ENCODE measurements around the gene B4GALT3. TPM values are rescaled to one million over a fixed set of nuclear protein-coding genes. Genes with fewer than 3 reads are reported as not detected.

Gene B4GALT3
- total RNA-seq, 4 donors from 2014 or later = 1.0 to 23.9 (median 19.9) TPM

- H3K9me3 ChIP-seq = no peaks in the 10 kb centered on the region
- DNase-seq = peak; percentile 98 to 100
- peak within 1 kb of the TSS; percentile 98 to 99 for H3K27ac ChIP-seq
- H3K4me1 ChIP-seq = peaks cover 27 to 35% of the 10 kb centered on the region in 2 donors
- no peaks in the 10 kb centered on the region for H3K36me3 ChIP-seq
- intact Hi-C loops (cut with DNase I; ENCODE audit: low total_unique reads) = no loop called here
- H3K4me3 ChIP-seq = peak within 1 kb of the TSS; percentile 90 to 94
- no peaks in the 10 kb centered on the region for H3K27me3 ChIP-seq
- TF ChIP-seq POLR2A (IDR thresholded peaks at IDR 0.05) = peak; percentile 52 to 76
- TF ChIP-seq CTCF (IDR thresholded peaks at IDR 0.05) = no peak
Observed at GRCh38 chr1:161201836-161202712, 24.8 kb upstream of the B4GALT3 start, which contains the start of gene NDUFS2. TSS of gene NDUFS2 (plus strand) at chr1:161202367. CDS start at chr1:161202386, 19 bp downstream.

- Histone ChIP-seq H3K36me3 (no peaks in the 10 kb centered on the region), H3K4me3 (peak overlapping the region; percentile 90 to 94), H3K27me3 (no peaks in the 10 kb centered on the region), H3K4me1 (peaks cover 23 to 36% of the 10 kb centered on the region in 2 donors), H3K9me3 (no peaks in the 10 kb centered on the region), H3K27ac (peak overlapping the region; percentile 98 to 99)
- intact Hi-C loops (cut with DNase I; ENCODE audit: low total_unique reads) = no loop called here
- DNase-seq = peak; percentile 76 to 84
- TF ChIP-seq POLR2A (IDR thresholded peaks at IDR 0.05) (peak in 1 of 2 donors; percentile 8), CTCF (IDR thresholded peaks at IDR 0.05) (peak in 1 of 4 experiments; percentile 4)
Observed at GRCh38 chr1:161200992-161201835, 23.9 kb upstream of the B4GALT3 start.

GRCh38 chr1:161200421-161200991 lies 23.2 kb upstream of the B4GALT3 start:
- Histone ChIP-seq H3K4me3 (no peak overlapping the region), H3K36me3 (no peaks in the 10 kb centered on the region), H3K27ac (peak overlapping the region; percentile 98 to 99), H3K4me1 (peaks cover 23 to 31% of the 10 kb centered on the region in 2 donors), H3K9me3 (no peaks in the 10 kb centered on the region), H3K27me3 (no peaks in the 10 kb centered on the region)
- peak in 1 of 2 donors; percentile 45 for DNase-seq
- no peak for TF ChIP-seq CTCF (IDR thresholded peaks at IDR 0.05)
- no peak for TF ChIP-seq POLR2A (IDR thresholded peaks at IDR 0.05)
- intact Hi-C loops (cut with DNase I; ENCODE audit: low total_unique reads) = no loop called here

GRCh38 chr1:161199506-161200139 lies 22.3 kb upstream of the B4GALT3 start:
- Histone ChIP-seq H3K27ac (peak overlapping the region; percentile 98 to 99), H3K36me3 (no peaks in the 10 kb centered on the region), H3K9me3 (no peaks in the 10 kb centered on the region), H3K4me3 (peak overlapping the region in 1 of 2 donors; percentile 5), H3K4me1 (peaks cover 23 to 31% of the 10 kb centered on the region in 2 donors), H3K27me3 (no peaks in the 10 kb centered on the region)
- TF ChIP-seq CTCF (IDR thresholded peaks at IDR 0.05) (no peak), POLR2A (IDR thresholded peaks at IDR 0.05) (no peak)
- intact Hi-C loops (cut with DNase I; ENCODE audit: low total_unique reads) = no loop called here
- peak in 1 of 2 donors; percentile 42 for DNase-seq

Measured in uterus (tissue), 4 donors.